Adrenal gland (tissue), 5 donors: Measurements from ENCODE around the gene CACNA1C.

ENCODE experiments used
- POLR2A ChIP-seq, 2 donors: fragments of 450-650 bp; IDR thresholded peaks; one replicate each; pipeline ENCODE4 v1.6.1; 2017; ENCODE audit warnings: antibody characterized with exemption in 2 of 2, mild to moderate bottlenecking in 2 of 2, moderate library complexity in 1 of 2
- TF ChIP-seq, protein P1 (sequence below), 6 experiments: fragments of 450-650 bp in 4 of 6; fragments of 200-600 bp in 2 of 6; sonication (generic) in 1 of 6; IDR thresholded peaks; 1 replicate in 5 of 6; 2 replicates in 1 of 6; pipeline versions ENCODE4 v1.5.1 to v1.8.0; 2016 to 2021; ENCODE audit warnings: antibody characterized with exemption in 6 of 6, mild to moderate bottlenecking in 2 of 6, moderate library complexity in 1 of 6
- donor health status: DM: no; HTN: no; CAD: no.

GRCh38 chr12:2336409-2336829 lies 283.6 kb downstream of the CACNA1C start:
- TF ChIP-seq, protein P1, sequence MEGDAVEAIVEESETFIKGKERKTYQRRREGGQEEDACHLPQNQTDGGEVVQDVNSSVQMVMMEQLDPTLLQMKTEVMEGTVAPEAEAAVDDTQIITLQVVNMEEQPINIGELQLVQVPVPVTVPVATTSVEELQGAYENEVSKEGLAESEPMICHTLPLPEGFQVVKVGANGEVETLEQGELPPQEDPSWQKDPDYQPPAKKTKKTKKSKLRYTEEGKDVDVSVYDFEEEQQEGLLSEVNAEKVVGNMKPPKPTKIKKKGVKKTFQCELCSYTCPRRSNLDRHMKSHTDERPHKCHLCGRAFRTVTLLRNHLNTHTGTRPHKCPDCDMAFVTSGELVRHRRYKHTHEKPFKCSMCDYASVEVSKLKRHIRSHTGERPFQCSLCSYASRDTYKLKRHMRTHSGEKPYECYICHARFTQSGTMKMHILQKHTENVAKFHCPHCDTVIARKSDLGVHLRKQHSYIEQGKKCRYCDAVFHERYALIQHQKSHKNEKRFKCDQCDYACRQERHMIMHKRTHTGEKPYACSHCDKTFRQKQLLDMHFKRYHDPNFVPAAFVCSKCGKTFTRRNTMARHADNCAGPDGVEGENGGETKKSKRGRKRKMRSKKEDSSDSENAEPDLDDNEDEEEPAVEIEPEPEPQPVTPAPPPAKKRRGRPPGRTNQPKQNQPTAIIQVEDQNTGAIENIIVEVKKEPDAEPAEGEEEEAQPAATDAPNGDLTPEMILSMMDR (IDR thresholded peaks at IDR 0.05) = no peak
- no peak for TF ChIP-seq POLR2A (IDR thresholded peaks at IDR 0.05)
